NCI-H187 (cell line): ENCODE data around the gene INMT.

Experiments used
- DNase-seq, 2 experiments: peaks; one replicate each; lab custom pipeline; 2025; lab: John Stamatoyannopoulos, UW

The INMT gene

DNA sequence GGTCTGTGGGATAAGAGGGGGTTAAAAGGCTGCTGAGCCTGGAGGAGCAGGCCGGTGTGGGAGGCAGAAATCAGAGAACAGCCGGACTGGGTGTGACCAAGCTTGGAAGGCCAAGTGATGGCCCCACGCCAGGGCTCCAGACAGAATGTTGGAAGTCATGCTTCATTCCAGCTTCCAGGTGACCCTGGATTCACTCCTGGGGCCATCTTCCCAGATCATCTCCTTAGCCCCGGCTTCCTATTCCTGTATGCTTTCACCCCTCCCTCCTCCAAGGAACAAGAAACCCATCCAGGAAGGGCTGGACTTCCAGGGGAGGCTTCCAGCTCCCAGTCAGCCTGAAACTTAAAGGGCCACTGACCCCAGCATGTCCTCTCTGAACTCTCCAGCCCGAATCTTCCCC is 1.0 kb downstream of the INMT start:
- DNase-seq = no peak

- no peak for DNase-seq
Measured at GRCh38 chr7:30754315-30754877, 2.5 kb downstream of the INMT start.

- no peak for DNase-seq
Measured at GRCh38 chr7:30755384-30756154, 3.6 kb downstream of the INMT start.

DNA sequence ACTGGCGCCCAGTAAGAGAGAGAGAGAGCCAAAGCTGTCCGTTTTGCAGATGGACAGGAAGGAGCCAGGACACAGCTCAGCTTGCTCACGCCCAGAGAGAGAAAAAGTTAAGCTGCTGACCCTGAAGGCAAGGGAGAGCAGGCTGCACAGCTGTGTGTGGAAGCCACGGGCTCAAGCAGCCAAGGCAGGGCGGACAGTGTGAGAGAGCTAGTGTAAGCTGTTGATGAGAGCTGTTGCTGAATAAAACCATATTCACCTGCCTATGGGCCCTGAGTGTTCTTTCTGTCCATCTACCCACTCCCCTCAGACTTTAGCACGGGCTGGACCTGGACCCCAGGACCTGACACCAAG is 5.4 kb downstream of the INMT start:
- no peak for DNase-seq

DNA sequence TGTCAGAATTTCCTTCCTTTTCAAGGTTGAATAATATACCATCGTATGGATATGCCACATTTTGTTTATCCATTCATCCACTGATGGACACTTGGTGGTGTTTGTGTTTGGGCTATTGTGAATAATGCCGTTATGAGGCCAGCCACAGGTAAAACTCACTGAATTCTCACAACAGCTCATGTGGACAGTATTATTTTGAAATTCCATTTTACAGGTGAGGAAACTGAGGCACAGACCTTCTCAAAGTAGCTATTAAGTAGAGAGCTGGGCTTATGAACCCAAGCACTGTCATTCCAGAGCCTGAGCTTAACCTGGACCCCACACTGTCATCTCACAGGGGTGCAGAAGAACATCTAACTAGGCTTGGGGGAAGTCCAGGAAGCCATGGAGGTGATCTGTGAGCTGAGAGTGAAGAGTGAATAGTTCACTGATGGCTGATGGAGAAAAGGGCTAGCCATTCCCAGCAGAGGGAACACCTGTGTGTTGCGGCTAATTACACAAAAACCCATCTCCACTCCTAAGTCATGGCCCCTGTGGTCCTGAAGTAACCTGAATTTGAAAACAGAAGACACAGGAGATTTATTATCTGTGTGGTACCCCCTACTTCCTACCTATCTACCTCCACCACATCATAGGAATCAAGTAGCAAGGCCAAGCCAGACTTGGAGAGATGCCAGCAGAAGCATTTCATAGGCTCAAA is 8.7 kb downstream of the INMT start:
- no peak for DNase-seq

DNA sequence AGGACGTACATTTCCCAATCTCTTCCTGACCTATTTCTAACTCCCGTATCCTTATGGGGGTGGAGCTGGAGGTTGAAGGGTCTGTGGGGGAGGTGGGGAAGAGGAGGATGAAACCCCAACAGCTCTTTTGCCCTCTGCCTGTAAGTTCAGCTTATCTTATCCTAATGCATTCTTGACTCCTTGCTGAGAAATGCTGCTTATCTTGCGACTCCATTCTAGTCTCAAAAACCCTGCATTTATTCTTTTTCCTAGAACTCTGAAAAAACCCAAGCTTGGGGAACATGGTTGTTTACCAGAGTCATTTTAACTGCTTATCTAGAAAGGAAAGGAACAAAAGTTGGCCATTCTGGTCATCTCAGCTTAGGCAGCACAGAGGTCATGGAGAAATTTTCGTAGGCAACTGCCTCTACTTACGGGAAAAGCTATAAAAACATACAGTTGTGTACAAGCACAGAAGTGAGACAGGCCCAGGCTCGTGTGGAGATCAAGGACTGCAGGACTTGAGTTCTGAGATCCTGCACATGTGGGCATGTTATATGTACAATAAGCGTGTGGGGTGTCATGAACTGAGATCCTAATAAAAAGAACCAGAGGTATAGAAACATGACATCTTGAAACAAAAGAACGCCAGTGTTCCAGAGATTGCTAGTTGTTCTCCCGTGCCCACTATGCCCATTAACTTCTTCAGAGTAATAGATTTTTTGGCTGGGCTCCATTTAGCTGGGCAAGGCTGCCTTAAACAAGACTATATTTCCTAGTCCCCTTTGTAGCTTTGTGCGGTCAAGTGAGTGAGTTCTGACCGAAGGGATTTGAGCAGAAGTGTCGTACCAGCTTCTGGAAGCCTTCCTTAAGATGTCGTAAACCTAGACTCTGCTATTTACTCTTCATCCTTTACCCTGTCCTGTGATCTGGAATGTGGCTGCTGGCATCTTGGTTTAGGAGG is 9.6 kb downstream of the INMT start:
- no peak for DNase-seq

DNA sequence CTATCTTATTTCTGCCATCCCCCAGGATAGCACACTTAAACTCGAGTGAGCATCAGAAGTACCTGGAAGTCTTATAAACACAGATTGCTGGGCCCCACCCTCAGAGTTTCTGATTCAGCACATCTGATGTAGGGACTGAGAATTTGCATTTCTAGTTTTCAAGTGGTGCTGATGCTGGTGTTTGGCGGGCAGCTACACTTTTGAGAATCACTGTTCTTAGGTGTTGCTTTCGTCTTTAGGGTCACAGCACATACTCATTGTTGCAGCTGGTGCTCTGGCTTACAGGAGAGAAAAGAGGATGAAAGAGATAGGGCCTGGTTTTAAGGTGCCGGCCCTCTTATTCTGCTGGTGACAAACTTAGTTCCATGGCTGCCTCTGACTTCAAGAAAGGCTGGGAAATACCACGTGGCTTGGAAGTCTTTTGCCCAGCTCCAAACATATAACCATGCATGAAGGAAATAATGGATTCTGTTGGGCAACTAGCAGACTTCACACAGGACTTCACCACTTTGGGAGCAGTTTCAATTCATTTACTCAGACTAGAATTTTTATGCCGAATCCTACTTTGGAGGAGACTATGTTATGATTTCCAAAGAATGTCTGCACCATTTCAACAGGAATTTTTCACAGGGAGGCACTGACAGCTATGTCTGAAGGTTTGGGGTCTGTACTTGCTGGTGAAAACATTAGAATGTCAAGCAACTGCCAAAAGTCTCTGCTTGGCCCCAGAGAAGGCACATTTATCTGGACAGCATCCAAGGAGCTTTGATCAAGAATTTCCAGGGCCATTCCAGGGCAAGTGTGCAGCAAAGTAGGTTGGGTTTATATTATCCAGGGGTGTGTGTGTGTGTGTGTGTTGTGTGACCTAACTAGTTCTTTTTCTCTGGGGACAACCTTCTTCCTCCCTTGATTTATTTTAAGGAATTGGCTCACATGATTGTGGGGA is 12.4 kb downstream of the INMT start:
- DNase-seq = no peak

DNA sequence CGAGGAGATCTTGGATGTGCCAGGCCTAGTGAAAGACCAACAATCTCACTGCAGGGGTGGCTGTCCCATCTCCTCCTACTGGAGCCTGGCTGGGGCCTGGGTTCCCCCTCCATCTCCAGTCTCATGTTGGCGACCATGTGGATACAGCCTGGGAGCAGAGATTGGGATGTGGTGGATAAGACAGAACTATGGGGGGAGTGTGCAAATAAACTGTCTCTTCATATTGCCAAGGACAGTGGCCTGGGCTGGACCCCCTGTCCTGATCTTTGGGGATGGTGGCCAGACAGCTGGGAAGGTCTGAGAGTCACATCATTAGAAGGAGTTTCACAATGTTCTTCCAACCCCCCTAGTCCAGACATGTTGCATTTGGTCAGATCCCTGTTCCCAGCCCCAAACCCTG is 13.5 kb downstream of the INMT start:
- no peak for DNase-seq

DNA sequence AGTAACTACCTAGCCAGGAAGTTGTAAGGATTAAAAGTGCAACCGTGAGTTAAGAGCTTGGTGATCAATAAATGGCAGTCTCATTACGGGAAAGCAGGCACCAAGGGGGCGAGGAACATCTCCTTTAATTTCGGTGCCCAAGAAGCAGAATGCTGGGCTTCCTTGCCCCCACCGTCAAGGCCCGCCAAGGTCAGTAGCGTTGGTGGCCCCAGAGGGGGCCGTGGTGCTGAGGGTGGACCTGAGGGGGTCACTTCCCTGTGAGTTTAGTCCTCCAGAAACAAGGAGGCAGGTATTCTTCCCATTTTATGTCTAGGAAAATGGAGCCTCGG is 18.9 kb downstream of the INMT start:
- DNase-seq = no peak

DNA sequence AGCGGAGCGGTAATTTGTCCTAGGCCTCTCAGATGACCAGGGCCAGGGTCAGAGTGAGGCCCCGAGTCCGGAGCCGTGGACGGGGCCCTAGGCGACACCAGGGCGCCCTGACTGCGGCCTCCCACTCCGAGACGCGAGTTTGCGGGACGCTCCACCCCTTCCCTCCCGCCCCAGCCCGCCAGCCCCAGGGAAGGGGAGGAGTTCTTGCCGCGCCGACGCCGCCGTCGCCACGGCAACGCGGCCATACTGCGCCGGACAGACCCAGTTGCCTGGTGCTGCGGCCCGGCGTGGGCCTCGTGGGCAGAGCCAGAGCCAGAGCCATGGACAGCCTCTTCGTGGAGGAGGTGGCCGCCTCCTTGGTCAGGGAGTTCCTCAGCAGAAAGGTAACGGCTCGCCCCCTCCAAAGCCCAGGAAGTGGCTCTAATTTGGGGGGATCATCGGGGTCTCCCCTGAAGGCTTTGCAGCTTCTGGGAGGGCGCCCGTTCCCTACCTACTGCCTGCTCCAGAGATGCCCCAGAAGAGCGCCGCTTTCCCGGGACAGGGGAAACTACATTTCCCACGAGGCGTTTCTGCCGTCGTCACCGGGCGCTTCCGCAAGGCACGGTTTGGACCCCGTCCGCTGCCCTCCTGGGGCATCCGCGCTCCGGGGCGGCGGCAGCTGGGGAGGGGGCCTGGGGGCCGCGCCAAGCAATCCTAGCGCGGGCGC is 19.4 kb downstream of the INMT start, which contains the start of gene MINDY4:
Gene MINDY4 (plus strand): TSS at position 244 of the 706 bp plus-strand sequence. CDS start 77 bp downstream, at position 321.
- DNase-seq = peak in 1 of 2 experiments; percentile 43

GRCh38 chr7:30771880-30772425 is 20.0 kb downstream of the INMT start:
- DNase-seq = no peak

GRCh38 chr7:30772984-30773383 is 21.0 kb downstream of the INMT start:
- no peak for DNase-seq

DNA sequence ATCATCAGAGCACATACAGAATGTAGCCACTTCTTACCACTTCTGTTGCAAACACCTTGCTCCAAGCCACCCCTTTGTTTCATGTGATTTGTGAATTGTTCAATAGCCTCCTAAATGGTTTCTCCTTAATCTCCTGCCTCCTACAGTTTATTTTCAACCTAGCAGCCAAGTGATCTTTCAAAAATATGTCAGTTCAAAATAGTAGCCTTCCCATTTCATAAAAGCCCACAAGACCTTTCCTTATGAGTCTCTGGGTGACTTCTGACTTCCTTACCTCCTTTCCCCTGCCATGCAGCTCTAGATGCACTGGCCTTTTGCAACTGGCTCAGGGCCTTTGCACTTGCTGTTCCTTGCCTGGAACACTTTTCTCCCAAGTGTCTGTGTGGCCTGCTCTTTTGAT is 24.1 kb downstream of the INMT start:
- DNase-seq = no peak

DNA sequence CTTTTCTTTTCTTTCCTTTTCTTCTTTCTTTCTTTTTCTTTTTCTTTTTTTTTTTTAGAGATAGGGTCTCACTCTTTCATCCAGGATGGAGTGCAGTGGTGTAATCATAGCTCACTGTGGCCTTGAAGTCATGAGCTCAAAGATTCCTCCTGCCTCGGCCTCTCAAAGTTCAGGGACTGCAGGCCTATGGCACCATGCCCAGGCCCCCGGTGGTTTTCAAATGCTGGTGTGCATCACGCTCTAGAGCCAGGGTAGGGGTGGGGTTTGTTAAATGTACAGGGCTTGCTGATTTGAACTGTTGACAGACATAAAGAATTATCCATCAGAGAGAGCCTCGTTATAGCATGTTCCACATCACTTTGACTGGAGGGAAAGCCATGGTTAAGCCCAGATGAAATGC is 25.0 kb downstream of the INMT start:
- no peak for DNase-seq

DNA sequence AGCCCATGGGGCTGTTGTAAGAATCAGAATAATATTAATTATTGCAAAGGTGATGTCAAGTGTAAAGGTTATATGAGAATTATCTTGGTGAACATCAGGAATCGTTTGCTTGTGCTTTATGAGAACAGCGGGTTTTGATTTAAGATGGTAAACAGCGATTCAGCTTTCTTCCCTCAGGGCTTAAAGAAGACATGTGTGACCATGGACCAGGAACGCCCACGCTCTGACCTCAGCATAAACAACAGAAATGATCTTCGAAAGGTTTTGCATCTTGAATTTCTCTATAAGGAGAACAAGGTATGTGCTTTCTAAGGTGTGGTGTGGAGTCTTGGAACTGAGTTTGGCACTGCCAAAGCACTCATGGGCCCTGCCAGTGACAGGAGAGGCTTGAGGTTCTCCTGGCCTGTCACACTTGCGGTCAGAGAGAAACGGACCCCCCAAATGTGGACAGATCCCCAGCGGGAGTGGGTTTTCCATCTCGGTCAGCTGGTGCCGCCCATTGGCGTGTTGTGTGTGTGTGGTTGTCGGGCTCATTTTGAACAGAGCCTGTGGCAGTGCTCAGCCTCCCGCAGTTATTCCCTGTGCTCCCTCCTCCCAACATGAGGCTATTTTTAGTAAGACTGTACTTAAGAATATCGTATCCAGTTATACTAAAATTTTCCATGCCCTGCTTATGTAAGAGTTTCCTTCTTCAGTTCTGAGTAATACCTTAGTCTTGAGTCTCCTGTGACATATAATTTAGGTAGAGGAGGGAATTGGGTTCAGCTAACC is 26.5 kb downstream of the INMT start:
- DNase-seq = no peak

DNA sequence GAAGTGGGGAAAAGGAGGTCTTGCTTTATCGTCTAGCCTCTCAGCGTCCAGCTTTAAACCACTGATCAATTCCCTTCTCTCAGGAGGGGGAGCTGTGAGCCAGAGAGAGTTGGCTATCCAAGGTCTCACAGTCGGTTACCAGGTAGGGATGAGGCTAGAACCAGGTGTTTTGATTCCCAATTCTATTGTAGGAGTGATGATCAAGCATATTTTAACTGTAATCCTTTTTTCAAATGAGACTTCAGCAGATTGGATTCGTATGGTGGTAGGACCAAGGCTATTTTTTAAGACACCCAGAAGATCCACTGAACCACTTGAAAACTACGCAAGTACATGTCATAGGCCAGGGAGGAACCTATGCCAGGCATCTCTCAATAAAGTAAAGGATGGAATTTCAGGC is 27.6 kb downstream of the INMT start:
- no peak for DNase-seq

- DNase-seq = no peak
Measured at GRCh38 chr7:30780941-30781340, 29.0 kb downstream of the INMT start.

DNA sequence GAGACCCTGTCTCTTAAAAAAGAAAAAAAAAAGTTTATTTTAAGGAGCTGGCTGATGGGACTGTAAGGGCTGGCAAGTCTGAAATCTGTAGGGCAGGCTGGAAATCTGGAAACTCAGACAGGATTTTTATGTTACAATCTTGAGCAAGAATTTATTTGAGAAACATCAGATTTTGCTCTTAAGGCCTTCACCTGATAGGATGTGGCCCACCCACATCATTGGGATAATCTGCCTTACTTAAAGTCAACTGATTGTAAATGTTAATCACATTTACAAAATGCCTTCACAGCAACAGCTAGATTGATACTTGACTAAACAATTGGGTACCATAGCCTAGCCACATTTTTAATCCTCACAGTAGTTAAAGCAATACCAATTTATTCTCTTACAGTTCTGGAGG is 30.8 kb downstream of the INMT start:
- DNase-seq = no peak

DNA sequence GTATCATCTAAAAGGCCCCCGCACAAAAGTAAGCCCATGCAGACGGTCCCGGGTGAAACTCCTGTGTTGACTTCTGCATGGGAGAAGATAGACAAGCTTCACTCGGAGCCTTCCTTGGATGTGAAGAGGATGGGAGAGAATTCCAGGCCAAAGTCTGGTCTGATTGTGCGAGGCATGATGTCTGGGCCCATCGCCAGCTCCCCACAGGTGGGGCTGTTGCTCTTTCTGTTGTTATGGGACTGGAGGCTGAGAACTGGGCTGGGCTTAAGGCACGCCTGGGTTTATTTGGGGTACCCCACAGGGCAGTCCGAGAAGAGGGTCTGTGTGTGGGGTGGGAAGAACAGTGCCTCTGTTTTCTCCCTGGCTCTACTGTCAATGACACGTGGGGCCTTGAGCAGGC is 33.9 kb downstream of the INMT start:
- no peak for DNase-seq

DNA sequence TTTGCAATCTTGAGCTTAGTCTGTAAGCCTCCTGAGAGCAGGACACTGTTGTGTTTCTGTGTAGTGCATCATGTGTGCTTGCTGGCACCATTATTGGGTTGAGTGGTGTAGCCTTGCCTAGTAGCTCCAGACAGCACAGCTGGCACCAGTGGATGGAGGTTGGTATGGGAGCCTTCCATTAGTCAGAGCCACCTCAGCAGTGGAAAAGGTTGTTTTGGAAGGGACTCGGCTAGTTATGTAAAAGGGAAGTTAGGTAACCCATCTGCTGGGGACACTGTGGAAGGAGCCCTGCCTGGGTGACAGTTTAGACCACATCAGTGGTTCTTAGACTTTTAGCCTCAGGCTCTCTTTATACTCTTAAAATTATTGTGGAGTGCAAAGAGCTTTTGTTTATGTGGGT is 35.6 kb downstream of the INMT start:
- no peak for DNase-seq
